PC-9 (cell line): ENCODE results near the gene MOV10L1.

Experiments
- CTCF ChIP-seq: fragments of 200-600 bp; sonication (generic); conservative IDR thresholded peaks from 2 replicates; pipeline ENCODE4 v1.6.1; 2017; ENCODE audit warnings: mixed run types, antibody characterized with exemption, mild to moderate bottlenecking, moderate library complexity
- EZH2 ChIP-seq: fragments of 200-600 bp; sonication (generic); IDR thresholded peaks from 2 replicates; pipeline ENCODE4 v1.8.0; 2017; ENCODE audit warnings: antibody characterized with exemption, low read depth

GRCh38 chr22:50144005-50144614 lies 54.3 kb downstream of the MOV10L1 start:
- no peak for TF ChIP-seq CTCF
- no peak for TF ChIP-seq EZH2
